Measurements from ENCODE around the gene ATP2A3. TPM values are rescaled to one million over a fixed set of nuclear protein-coding genes. Genes with fewer than 3 reads are reported as not detected.

Gene ATP2A3
- total RNA-seq (1.9 and 6.9 TPM in 2 replicates), polyA plus RNA-seq (4.2 and 15.8 TPM in 2 replicates)

DNA sequence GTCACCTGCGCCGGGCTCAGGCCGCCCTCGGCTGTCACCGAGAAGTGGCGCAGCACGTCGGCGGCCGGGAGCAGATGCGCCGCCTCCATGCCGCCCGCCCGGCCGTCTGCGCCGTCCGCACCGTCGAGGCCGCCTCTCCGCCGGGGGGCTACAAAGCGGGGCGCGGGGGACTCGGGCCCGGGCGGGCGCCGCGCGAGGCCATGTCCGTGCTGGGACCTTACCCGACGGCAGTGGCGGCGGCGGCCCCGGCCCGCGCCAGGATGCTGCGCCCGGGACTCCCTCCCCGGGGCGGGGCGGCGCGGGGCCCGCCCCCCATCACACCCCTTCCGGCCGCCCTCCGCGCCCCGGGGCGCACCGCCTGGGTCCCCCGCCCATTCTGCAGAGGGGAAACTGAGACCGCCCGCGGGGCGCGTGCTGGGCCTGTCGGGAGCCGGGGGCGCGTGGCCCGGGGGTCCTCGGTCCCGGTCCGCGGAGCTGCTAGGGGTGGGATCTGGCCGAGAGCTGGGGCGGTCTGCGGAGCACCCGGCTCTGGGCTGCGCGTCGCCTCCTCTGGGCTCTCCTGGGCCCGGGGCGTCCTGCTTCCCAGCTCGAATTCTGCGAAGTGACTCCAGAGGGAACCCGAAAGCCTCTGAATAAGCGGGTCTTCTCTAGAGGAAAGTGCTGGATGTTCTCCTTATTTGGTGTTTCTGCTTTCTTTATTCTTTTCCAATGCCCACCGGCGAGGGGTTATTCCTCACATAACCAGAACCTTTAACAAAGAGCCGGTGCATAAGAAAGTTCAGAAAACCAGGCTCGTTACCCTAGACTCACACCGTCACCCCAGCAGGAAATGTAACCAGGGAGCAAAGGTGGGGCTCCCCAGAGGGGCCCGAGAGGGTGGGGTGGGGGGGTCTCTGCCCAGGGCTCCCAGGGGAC, at the start of gene ATP2A3:
ATP2A3 (minus strand) TSS at position 235 of the 915 bp plus-strand sequence; CDS start at position 89, 146 bp downstream.
- TF ChIP-seq, protein P1, sequence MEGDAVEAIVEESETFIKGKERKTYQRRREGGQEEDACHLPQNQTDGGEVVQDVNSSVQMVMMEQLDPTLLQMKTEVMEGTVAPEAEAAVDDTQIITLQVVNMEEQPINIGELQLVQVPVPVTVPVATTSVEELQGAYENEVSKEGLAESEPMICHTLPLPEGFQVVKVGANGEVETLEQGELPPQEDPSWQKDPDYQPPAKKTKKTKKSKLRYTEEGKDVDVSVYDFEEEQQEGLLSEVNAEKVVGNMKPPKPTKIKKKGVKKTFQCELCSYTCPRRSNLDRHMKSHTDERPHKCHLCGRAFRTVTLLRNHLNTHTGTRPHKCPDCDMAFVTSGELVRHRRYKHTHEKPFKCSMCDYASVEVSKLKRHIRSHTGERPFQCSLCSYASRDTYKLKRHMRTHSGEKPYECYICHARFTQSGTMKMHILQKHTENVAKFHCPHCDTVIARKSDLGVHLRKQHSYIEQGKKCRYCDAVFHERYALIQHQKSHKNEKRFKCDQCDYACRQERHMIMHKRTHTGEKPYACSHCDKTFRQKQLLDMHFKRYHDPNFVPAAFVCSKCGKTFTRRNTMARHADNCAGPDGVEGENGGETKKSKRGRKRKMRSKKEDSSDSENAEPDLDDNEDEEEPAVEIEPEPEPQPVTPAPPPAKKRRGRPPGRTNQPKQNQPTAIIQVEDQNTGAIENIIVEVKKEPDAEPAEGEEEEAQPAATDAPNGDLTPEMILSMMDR (IDR thresholded peaks at IDR 0.05; ENCODE audit: low read depth, low read length), result no peak
- no peaks in the 10 kb centered on the region for H3K9me3 ChIP-seq (ENCODE audit: low read depth)
- peak in 1 of 2 donors; percentile 31 for DNase-seq (ENCODE audit: low read depth in 1 of 2, low spot score in 1 of 2)
- peak within 1 kb of the TSS; percentile 19 for H3K4me3 ChIP-seq
- no peak within 1 kb of the TSS for H3K27ac ChIP-seq
- H3K4me1 ChIP-seq (ENCODE audit: low read depth), result peaks cover 15% of the 10 kb centered on the region
- H3K27me3 ChIP-seq, result peaks cover 43% of the 10 kb centered on the region
- H3K36me3 ChIP-seq, result no peaks in the 10 kb centered on the region

DNA sequence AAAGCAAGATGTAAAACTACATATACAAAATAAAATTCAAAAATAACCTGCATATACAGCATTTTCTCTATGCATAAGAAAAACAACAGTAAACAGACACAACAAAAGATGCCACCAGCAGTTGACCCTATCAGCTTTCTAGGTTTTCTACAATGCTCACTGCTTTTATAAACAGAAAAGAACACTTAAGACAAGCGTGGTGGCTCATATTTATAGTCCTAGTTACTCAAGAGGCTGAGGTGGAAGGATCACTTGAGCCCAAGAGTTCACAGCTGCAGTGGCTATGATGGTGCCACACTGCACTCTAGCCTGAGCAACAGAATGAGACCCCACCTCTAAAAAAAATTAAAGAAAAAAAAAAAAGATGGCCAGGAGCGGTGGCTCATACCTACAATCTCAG, 46.5 kb upstream of the ATP2A3 start:
- peaks cover 15% of the 10 kb centered on the region for H3K36me3 ChIP-seq
- no peak for DNase-seq (ENCODE audit: low read depth in 1 of 2, low spot score in 1 of 2)

DNA sequence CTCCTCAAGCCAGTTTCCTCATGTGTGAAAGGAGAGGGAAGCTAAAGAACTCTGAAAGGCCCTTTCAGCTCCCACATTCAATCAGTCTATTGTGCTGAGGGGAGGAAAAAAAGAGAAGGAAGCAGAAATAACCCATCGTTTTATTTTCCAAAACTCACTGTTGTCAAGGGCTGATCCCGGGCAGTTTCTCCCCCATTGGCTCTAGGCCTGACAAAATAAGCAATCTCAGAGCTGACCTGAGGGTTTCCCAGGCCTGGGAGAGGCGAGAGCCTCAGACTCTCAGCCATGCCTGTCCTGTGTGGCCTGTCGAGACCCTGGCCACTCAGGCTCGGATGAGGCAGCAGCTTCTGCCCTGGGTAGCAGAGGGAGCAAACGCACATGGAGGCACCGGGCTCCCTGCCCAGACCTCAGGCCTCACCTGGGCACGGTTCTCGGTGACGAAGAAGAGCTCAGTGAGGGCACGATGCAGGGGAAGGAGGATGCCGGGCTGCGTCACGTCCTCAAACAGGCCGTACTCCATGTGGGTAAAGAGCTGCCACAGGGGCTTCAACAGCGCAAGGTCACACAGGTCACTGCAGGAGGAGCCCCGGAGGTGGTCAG, 45.0 kb upstream of the ATP2A3 start:
- H3K27ac ChIP-seq, result peak overlapping the region; percentile 88
- DNase-seq (ENCODE audit: low read depth in 1 of 2, low spot score in 1 of 2), result no peak
- no peak overlapping the region for H3K4me3 ChIP-seq
- H3K9me3 ChIP-seq (ENCODE audit: low read depth), result no peaks in the 10 kb centered on the region
- no peaks in the 10 kb centered on the region for H3K27me3 ChIP-seq
- H3K4me1 ChIP-seq (ENCODE audit: low read depth), result peaks cover 33% of the 10 kb centered on the region
- H3K36me3 ChIP-seq, result peaks cover 12% of the 10 kb centered on the region
- TF ChIP-seq, protein P1 (IDR thresholded peaks at IDR 0.05; ENCODE audit: low read depth, low read length), result no peak

More for the DNA sequence above, 46.5 kb upstream of the ATP2A3 start:
- Histone ChIP-seq H3K4me1 (ENCODE audit: low read depth) (peaks cover 32% of the 10 kb centered on the region), H3K27me3 (no peaks in the 10 kb centered on the region), H3K27ac (no peak overlapping the region), H3K9me3 (ENCODE audit: low read depth) (no peaks in the 10 kb centered on the region), H3K4me3 (no peak overlapping the region)
- TF ChIP-seq, protein P1 (IDR thresholded peaks at IDR 0.05; ENCODE audit: low read depth, low read length), result no peak

DNA sequence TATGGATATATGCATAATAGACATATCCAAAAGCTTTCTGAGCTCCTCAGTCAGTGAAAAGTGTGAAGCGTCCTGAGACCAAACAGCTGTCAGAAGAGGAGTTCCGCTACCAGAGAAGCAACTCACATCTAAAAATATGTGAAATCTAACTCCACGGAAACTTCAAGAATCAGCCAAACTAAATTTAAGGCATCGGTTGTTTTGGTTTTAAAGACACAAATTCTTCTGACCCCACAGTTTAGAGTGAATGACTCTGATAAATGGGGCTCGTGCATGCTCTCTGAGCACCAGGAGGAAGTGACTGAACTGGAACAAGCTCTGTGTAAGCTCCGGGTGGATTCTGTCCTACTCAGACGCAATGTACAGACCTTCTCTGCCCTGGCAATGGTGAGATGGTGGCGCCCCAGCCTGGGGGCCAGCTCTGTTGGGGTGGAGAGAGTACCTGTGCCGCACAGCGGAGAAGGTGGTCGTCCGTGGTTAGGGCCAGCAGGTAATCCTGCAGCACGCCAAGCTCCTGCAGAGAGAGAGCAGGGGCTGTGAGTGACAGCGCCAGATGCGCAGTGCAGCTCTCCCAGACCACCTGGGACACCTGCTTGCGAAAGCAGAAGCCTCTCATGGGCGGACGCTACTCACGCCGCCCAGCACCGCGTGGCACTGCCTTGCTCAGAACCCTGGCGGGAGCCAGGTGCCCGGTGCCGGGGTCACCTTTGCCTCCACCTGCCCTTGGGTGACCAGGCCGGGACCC, 44.4 kb upstream of the ATP2A3 start:
- Histone ChIP-seq H3K9me3 (ENCODE audit: low read depth) (no peaks in the 10 kb centered on the region), H3K36me3 (peaks cover 6% of the 10 kb centered on the region), H3K4me1 (ENCODE audit: low read depth) (peaks cover 33% of the 10 kb centered on the region), H3K4me3 (no peak overlapping the region), H3K27me3 (no peaks in the 10 kb centered on the region), H3K27ac (peak overlapping the region; percentile 88)
- DNase-seq (ENCODE audit: low read depth in 1 of 2, low spot score in 1 of 2), result no peak
- TF ChIP-seq, protein P1 (IDR thresholded peaks at IDR 0.05; ENCODE audit: low read depth, low read length), result no peak

DNA sequence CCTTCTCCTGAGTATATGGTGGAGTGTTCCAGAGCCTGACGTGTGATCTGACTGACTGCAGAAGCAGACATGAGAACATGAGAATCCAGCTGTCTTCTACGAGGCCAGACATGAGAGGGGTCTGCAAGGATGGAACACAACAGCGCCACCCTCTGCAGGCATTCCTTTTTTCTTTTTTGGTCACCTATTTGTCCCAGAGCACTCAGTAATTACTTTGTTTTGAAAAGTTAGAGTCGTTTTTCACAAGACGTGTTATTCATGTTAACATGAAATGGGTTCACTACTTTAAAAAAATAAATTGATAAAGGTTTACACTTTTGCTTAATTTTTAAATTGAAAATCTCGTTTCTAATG, 43.8 kb upstream of the ATP2A3 start:
- Histone ChIP-seq H3K9me3 (ENCODE audit: low read depth) (no peaks in the 10 kb centered on the region), H3K4me3 (no peak overlapping the region), H3K27ac (peak overlapping the region; percentile 88), H3K27me3 (no peaks in the 10 kb centered on the region), H3K4me1 (ENCODE audit: low read depth) (peaks cover 33% of the 10 kb centered on the region), H3K36me3 (peaks cover under 1% of the 10 kb centered on the region)
- peak in 1 of 2 donors; percentile 42 for DNase-seq (ENCODE audit: low read depth in 1 of 2, low spot score in 1 of 2)
- TF ChIP-seq, protein P1 (IDR thresholded peaks at IDR 0.05; ENCODE audit: low read depth, low read length), result peak; percentile 21
